Measurements from ENCODE around the gene ABCC1.
"Not testable (repeated sequence)": the region's sequence is repeated elsewhere in the genome, so short reads cannot be mapped to it uniquely, and the experiment has no call there.

ABCC1 gene

DNA sequence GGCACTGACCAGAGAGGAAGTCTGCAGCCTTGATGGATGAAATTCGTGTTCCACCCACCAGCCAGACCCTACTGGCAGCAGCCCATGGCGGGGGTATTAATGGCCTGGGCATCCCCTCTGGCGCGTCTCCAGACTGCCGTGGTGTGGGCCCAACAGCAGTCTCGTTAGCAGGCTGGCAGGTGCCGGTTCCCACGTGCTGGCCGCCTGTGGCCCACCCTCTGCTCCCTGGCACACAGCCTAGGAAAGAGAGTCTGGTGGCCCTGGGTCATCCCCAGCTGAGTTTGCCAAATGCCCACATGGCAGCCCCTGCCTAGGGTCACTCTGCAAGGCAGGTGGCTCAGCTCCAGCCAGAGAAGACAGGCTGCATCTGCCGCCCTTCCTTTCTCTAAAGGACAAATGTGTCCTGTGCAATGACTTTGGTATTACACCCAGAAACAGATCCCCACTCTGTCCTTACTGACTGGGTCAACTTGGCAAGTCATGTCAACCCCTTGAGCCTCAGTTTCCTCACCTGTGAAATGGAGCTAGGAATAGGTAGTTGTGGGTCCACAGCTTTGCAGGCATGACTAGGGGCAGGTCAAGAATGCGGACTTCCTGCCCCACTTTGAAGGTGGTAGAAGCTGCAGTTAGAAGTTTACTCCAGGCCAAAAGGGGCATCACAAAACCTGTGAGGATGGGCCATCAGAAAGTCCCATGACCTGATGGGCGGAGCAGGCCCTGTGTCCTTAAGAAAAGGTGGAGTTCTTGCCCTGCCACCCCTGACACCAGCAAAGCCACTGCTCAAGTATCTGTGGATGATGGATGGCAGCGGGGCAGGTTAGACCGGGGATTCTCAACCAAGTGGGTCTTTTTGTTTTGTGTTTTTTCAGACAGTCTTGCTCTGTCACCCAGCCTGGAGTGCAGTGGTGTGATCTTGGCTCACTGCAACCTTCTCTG, 197.2 kb downstream of the ABCC1 start:
- DNase-seq, result no peak

DNA sequence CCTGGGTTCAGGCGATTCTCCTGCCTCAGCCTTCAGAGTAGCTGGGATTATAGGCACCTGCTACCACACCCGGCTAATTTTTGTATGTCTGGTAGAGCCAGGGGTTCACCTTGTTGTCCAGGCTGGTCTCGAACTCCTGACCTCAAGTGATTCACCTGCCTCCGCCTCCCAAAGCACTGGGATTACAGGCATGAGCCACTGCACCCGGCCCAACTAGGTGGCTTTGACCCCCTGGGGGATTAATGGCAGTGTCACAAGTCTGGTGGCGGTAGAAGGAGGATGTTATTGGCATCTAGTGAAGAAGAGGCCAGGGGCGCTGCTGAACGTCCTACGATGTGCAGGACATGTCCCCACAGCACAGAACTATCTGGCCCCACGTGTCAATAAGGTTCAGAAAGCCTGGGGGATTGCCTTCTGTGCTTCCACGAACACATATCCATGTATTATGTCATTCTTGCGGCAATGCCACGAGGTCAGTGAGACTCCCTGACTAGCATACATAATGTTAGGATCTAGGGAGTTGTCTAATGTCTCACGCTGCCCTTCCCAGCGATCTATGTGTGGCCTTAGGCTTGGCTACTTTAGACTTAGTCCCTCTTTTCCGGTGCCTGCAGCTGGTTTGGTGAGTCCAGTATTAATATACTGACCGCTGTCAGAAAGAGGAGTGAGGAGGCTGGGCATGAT, 198.0 kb downstream of the ABCC1 start:
- no peak for DNase-seq

DNA sequence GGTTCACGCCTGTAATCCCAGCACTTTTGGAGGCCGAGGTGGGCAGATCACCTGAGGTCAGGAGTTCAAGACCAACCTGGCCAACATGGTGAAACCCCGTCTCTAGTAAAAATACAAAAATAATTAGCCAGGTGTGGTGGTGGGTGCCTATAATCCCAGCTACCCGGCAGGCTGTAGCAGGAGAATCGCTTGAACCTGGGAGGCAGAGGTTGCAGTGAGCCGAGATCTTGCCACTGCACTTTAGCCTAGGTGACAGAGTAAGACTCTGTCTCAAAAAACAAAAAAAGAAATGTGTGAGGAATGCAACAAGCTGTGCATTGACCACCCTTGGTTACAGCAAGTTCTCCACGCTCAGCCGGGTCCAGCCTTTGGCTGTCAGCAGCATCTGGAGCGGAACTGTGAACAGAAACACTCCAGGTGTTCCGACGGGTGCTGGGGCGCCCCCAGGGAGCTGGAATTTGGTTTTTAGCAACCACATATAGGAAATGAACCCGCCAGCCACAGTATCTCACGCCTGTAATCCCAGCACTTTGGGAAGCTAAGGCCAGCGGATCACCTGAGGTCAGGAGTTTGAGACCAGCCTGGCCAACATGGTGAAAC, 198.7 kb downstream of the ABCC1 start:
- DNase-seq, result not testable (repeated sequence)

DNA sequence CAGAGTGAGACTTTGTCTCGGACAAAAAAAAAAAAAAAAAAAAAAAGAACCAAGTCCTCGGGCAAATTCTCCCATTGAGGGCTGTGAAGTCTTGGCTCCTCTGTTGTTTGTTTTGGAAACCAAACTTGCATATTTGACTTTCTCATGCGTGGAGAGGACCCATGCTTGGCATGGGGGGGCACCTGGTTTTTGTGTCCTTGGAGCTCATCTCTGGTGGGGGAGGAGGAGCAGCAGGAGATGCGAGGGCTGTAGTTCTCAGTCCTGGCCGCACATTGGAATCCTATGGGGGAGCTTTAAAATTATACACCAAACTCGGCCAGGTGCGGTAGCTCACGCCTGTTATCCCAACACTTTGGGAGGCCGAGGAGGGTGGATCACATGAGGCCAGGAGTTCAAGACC, 199.3 kb downstream of the ABCC1 start:
- no peak for DNase-seq

DNA sequence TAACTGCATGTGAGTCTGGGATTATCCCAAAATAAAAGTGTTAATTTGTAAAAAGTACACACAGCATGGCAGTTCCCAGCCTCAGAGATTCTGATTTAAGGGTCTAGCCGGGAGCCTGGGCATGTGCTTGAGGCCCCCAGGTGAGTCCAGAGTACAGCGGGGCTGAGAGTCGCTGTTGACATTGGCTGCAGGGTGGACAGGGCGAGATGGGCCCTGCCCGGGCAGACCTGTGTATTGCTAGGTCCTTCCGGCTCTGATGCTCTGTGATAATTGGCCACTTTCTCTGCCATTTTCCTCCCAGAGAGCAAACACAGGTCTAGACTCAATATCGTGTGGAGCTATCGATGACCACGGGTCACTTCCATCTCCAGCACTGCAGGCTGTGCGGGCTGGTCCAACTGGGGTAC, 200.3 kb downstream of the ABCC1 start:
- DNase-seq, result no peak

DNA sequence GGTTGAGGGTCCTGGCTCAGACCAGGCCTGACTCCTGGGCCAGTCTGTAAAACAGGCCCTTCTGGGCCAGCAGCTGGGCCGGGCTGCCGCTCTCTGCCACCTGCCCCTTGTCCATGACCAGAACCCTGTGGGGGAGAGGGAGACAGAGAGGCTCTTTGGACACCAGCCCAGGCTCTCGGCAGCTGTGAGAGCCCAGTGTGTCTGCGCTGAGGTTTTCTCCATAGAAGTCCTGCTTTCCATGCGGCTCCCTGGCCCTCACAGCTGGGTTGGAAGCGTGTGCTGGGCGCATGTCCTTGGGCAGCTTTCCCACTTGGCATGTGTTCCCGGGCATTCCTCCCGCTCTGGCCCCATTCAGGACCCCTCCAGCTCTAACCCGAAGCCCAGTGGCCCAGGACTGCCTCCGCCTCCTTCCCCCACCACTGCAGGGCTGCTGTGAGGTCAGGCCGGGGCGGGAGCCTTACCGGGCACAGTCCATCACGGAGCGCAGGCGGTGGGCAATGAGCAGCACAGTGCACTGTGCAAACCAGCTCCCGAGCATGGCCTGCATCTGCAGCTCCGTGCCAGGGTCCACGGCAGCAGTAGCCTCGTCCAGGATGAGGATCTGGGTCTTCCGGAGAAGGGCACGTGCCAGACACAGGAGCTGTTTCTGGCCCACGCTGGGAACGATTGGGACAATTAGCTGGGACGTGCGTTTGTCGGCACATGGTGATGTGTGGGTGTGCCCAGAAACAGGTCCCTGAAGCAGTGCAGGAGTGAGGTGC, 200.9 kb downstream of the ABCC1 start:
- DNase-seq, result no peak

DNA sequence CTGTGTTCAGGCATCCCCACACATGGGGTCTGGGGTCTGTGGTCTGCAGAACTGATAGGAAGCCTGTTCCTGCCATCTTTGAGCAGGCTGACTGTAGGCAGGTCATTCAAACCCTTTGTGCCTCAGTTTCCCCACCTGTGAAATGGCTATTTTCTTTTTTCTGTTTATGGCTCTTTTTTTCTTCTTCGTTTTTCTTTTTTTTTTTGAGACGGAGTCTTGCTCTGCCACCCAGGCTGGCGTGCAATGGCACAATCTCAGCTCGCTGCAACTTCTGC, 201.4 kb downstream of the ABCC1 start:
- no peak for DNase-seq

DNA sequence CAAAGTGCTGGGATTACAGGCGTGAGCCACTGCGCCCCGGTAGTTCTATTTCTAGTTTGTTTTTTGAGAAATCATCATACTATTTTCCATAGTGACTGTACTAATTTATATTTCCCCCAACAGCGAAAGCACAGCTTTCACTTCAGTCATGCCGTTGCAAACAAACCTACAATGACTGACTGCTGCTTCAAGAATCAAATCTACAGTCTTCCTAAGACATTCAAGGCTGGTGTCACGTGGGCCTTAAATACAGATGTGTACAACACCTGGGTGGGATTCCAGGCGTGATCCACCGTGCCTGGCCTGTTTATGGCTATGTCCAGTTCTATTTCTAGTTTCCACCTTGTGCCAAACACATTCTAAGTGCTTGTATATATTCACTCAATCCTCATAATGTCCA, 201.9 kb downstream of the ABCC1 start:
- no peak for DNase-seq

DNA sequence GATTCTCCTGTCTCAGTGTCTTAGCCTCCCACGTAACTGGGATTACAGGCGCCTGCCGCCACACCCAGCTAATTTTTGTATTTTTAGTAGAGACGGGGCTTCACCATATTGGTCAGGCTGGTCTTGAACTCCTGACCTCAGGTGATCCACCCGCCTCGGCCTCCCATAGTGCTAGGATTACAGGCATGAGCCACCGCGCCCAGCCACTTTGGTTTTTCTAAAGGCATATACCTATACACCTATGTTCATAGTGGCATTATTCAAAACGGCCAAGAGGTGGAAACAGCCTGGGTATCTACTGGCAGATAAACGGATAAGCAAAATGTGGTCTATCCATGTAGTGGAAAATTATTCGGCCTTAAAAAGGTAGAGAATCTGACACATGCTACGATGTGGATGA, 203.6 kb downstream of the ABCC1 start:
- DNase-seq, result not testable (repeated sequence)

DNA sequence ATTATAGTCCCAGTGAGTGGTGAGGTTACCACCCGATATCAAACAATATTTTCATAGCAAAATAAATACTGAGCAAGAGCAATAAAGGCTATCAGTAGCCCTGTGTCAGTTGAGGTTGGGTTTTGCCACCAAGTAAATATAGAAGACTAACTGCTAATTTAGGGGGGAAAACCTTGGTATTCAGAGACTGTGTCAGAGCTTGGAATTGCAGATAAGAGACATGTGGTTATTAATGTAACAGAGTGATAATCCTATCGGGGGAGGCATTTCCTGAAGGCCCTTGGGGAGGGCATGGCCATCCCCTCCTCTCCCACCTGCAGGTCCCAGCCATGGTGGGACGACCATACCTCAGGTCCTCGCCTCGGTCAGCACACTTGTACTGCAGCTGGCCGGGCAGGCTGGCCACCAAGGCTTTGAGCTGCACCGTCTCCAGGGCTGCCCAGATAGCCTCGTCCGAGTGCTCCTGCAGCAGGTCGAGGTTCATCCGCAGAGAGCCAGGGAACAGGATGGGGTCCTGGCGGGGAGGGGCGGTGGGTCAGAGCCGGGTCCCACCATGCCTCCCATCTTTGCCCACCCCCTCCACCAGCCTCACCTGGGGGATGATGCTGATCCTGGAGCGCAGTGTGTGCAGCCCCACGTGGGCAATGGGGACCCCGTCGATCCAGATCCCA, 205.0 kb downstream of the ABCC1 start:
- no peak for DNase-seq

DNA sequence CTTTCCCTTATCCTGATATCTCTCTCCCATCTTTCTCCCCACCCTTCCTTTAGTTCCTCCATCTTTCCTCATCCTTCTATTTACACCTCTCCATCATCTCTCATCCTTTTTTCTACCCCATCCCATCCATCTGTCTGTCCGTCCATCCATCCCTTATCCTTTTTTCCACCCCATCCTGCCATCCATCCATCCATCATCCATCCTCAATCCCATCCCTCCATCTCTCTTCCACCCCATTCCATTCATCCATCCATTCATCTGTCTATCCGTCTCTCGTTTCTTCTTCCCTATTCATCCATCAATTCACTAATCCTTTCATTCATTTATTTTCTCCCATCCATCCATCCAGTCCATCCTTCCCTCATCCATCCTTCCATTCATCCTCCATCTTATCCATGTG, 205.8 kb downstream of the ABCC1 start:
- no peak for DNase-seq

DNA sequence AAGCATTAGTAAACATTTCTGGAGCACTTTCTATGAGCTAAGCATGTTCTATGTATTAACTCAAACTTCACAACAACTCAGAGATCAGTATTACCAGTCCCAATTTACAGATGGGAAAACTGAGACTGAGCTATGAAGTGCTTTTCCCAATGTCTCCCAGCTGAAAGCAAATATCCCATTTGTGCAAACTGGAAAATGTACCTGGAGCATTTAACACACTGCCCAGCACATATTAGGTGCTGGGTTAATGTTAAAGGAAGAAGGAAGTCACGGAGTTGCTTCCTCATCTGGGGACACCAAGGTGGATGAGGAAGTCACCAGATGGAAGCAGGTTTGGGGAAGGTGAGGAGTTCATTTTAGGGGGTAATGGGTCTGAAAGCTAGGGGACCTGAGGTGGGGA, 207.8 kb downstream of the ABCC1 start:
- DNase-seq, result no peak

DNA sequence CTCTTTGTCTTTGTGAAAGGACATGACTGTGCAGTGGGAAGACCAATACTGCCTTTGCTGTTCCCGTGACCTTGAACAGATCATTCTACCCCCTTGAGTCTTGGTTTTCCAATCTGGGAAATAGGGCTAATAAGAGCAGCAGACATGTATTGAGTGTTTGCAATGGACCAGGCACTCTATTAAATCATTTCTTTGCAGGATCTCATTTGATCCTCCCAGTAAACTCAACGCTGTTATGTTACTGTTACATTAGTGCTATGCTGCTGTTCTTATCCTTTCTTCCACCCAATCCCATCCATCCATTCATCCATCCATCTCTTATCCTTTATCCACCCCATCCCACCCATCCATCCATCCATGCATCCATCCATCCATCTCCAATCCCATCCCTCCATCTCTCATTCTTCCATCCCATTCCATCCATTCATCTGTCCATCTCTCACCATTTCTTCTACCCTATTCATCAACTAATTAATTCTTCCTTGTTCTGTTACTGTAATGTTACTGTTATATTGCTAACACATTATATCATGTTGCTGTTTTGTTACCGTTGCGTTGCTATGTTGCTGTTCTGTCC, 208.8 kb downstream of the ABCC1 start:
- DNase-seq, result no peak

DNA sequence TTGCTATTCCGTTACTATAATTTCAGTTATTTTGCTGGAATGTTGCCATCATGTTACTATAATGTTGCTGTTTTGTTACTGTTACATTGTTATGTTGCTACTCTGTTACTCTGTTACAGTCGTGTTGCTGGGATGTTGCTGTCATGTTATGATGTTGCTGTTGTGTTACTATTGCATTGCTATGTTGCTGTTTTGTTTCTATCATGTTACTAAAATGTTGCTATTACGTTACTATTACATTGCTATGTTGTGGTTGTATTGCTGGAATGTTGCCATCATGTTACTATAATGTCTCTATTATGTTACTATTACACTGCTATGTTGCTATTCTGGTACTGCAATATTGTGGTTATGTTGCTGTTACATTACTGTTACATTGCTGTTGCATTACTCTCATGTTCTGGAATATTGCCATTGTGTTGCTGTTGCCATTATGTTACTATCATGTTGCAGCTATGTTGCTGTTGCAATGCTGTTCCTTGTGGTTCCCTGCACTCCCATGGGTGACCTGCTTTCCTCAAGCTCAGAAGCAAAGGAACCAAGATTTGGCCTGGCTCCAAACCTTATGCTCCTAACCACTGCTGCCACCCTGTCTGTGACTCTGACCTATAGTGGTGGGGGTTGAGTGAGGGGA, 209.4 kb downstream of the ABCC1 start:
- no peak for DNase-seq

DNA sequence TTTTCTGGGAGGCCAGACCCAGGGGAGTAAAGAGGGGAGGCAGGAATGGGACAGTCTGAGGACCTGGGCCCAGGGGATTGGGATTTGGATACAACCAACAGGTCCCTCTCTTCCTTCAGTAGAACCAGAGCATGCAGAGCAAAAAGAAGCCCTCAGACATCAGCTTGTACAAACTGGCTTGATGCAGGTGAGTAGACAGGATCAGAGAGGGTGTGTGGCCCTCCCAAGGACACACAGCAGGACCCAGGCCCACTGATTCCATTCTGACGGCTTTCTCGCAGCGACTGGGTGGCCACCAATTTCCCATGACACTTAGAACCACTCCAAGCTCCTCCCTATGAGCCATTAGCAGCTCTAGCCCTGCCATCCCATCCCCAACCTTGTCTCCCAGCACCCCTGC, 210.2 kb downstream of the ABCC1 start:
- no peak for DNase-seq

DNA sequence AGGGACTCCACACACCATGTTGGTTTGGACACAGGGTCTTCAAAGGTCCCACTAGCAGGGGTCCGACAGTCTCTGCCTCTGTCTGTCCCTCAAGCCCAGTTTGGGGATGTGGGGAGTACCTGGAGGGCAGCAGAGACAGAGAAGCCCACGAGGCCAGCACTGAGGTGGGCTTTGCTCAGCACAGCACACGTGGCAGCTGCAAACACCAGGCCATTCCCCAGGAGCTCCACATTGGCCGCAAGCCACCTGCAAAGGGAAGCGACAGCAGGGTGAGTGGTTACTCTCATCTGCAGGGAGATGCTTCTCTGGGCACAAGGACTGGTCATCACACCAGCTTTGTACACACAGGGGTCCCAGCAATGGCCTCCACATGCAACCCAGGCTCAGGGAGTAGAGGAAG, 211.9 kb downstream of the ABCC1 start:
- DNase-seq, result no peak

DNA sequence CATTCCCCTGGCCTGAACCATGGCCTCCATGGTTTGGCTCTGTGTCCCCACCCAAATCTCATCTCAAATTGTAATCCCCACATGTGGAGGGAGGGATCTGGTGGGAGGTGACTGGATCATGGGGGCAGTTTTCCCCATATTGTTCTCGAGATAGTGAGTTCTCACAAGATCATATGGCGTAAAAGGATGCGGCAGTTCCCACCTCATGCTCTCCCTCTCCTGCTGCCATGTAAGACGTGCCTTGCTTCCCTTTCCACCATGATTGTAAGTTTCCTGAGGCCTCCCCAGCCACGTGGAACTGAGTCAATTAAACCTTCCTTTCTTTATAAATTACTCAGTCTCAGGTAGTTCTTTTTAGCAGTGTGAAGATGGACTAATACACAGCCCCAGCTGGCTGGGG, 212.4 kb downstream of the ABCC1 start:
- not testable (repeated sequence) for DNase-seq

DNA sequence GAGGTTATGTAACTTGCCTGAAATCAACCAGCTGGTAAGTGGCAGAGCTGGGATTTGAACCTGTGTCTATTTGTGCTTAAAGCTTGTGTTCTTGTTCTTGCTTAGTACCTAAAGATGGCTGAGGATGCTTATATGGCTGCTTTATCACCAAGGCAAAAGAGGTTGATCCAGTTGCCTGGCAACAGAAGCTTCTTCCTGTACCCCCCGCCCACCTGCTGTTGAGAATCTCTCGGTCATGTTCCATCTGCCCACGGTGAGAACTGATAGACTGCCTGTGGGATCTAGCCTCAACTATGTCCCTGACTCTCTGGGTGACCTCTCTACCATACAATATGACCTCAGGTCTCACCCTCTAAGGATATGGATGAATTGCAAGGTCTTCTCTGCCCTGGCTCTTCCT, 213.2 kb downstream of the ABCC1 start:
- DNase-seq, result no peak

DNA sequence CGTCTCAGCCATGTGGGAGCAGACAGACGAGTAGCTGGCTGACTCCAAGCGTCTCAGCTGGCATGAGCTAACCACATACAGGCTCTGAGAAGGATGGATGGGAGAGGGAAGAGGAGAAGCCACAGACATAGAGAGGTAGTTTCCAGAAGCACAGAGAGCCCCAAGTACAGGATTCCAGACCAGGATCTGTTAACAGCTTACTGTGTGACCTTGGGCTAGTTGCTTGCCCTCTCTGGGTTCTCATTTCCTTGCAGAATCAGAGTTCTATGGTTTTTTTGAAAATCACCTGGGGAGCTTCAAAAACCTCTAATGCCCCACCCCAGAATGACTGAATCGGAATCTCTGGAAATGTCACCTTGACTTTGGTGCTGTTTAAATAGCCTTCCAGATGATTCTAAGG, 213.7 kb downstream of the ABCC1 start:
- no peak for DNase-seq

DNA sequence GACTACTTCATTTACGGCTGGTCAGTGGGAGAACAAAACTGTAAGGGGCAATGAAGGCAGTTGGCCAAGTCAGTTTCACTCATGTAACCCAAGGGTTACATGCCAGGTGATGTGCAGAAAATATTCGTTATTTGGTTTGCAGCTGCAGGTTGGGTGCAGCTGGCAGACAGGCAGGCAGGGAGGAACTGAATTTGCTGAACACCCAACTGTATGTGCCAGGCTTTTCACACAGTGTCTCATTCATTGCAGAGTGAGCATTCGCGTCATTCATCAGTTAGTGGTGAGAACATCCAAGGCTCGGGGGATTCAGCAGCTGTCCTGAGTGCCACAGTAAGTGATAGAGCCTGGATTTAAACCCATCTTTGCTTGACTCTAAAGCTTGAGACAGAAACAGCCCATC, 214.2 kb downstream of the ABCC1 start:
- DNase-seq, result no peak

DNA sequence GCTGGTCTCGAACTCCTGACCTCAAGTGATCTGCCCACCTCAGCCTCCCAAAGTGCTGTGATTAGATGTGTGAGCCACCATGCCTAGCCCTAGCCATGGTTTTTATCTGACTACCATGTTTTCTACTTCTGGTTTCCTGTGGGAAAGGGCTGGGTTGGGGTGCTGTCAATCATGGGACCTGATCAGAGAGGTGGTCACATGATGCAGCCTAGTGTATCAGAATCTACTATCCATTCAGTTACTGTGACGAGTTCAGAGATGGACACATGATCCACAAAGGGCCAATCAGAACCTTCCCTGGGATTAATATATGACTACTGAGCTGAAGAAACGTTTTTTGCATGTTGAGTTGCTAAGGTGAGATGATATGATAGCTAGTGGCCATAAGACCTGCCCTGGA, 214.8 kb downstream of the ABCC1 start:
- no peak for DNase-seq

DNA sequence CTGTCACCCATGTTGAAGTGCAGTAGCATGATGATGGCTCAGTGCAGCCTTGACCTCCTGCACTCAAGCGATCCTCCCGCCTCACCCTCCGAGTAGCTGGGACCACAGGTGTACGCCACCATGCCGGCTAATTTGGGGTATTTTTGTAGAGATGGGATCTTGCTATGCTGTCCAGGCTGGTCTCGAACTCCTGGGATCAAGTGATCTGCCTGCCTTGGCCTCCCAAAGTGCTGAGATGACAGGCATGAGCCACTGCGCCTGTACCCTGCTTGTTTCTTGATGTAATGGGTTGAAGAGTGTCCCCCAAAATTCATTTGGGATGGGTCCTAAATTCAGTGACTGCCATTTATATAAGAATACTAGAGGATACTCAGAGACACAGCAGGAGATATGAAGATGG, 216.7 kb downstream of the ABCC1 start:
- no peak for DNase-seq
